ENCODE data around the gene CNTNAP2. TPM values are rescaled to one million over a fixed set of nuclear protein-coding genes. Genes with fewer than 3 reads are reported as not detected.

Gene CNTNAP2
- total RNA-seq, 6 experiments from 2014 or later, result 1.8 to 8.1 (median 3.9) TPM

GRCh38 chr7:148079206-148080080, 1962.8 kb downstream of the CNTNAP2 start:
- no peak for ATAC-seq
- WGBS (ENCODE audit: insufficient coverage, low coverage, low lambda C conversion rate, missing lambda C conversion rate), result 80% methylated on average over 2 of the region's 2 CpGs
- DNase-seq, result no peak
- TF ChIP-seq CTCF (IDR thresholded peaks at IDR 0.05) (no peak), POLR2A (IDR thresholded peaks at IDR 0.05) (no peak)
- Histone ChIP-seq H3K9me3 (no peaks in the 10 kb centered on the region), H3K27me3 (peaks cover 0 to 5% of the 10 kb centered on the region in 2 donors), H3K4me3 (no peak overlapping the region), H3K27ac (no peak overlapping the region), H3K4me1 (peaks cover 0 to 12% (median 0%) of the 10 kb centered on the region in 4 donors), H3K36me3 (no peaks in the 10 kb centered on the region)
- intact Hi-C loops (cut with DNase I), result no loop called here

GRCh38 chr7:148083448-148083847, 1966.8 kb downstream of the CNTNAP2 start:
- no peaks in the 10 kb centered on the region for H3K9me3 ChIP-seq
- H3K36me3 ChIP-seq, result no peaks in the 10 kb centered on the region
- H3K4me3 ChIP-seq, result no peak overlapping the region
- no peaks in the 10 kb centered on the region for H3K27me3 ChIP-seq
- no peak for ATAC-seq
- no peak for DNase-seq
- H3K4me1 ChIP-seq, result peaks cover 0 to 3% (median 0%) of the 10 kb centered on the region in 4 donors
- intact Hi-C loops (cut with DNase I), result no loop called here
- TF ChIP-seq CTCF (IDR thresholded peaks at IDR 0.05), result no peak
- no peak for TF ChIP-seq POLR2A (IDR thresholded peaks at IDR 0.05)
- H3K27ac ChIP-seq, result no peak overlapping the region
- WGBS (ENCODE audit: insufficient coverage, low coverage, low lambda C conversion rate, missing lambda C conversion rate), result 13% methylated on average over 1 of the region's 1 CpG

- TF ChIP-seq CTCF (IDR thresholded peaks at IDR 0.05), result peak; percentile 50 to 72 (median 58)
- TF ChIP-seq POLR2A (IDR thresholded peaks at IDR 0.05), result no peak
- Histone ChIP-seq H3K27ac (no peak overlapping the region), H3K9me3 (no peaks in the 10 kb centered on the region), H3K36me3 (no peaks in the 10 kb centered on the region), H3K4me3 (no peak overlapping the region), H3K27me3 (no peaks in the 10 kb centered on the region), H3K4me1 (no peaks in the 10 kb centered on the region)
- intact Hi-C loops (cut with DNase I), result no loop called here
- ATAC-seq (peak; percentile 68 to 82 (median 72)), DNase-seq (peak in 1 of 3 donors; percentile 46)
- WGBS (ENCODE audit: insufficient coverage, low coverage, low lambda C conversion rate, missing lambda C conversion rate), result 2% methylated on average over 3 of the region's 3 CpGs
These were observed 1967.5 kb downstream of the CNTNAP2 start for GRCh38 chr7:148084138-148084537.

GRCh38 chr7:148091882-148092281, 1975.3 kb downstream of the CNTNAP2 start:
- 41% methylated on average over 4 of the region's 4 CpGs for WGBS (ENCODE audit: insufficient coverage, low coverage, low lambda C conversion rate, missing lambda C conversion rate)
- no peak overlapping the region for H3K27ac ChIP-seq
- no peaks in the 10 kb centered on the region for H3K9me3 ChIP-seq
- no peaks in the 10 kb centered on the region for H3K36me3 ChIP-seq
- DNase-seq (no peak), ATAC-seq (no peak)
- H3K27me3 ChIP-seq, result no peaks in the 10 kb centered on the region
- H3K4me1 ChIP-seq, result no peaks in the 10 kb centered on the region
- intact Hi-C loops (cut with DNase I), result no loop called here
- no peak overlapping the region for H3K4me3 ChIP-seq
- no peak for TF ChIP-seq POLR2A (IDR thresholded peaks at IDR 0.05)
- no peak for TF ChIP-seq CTCF (IDR thresholded peaks at IDR 0.05)
